Ectodermal cell (in vitro differentiated cells): ENCODE data around the gene ATG5.
"Not testable (repeated sequence)": the region's sequence is repeated elsewhere in the genome, so short reads cannot be mapped to it uniquely, and the experiment has no call there.

Experiments
- H3K27ac ChIP-seq: 2 replicates; pipeline ENCODE4 v1.7.0; 2013; ENCODE audit warnings: mild to moderate bottlenecking, low read depth, low read length; ENCODE audit not compliant: insufficient read depth, poor library complexity, severe bottlenecking
- H3K27me3 ChIP-seq: 2 replicates; pipeline ENCODE4 v1.7.0; 2013; ENCODE audit warnings: mild to moderate bottlenecking, low read length; ENCODE audit not compliant: insufficient read depth, control insufficient read depth, poor library complexity, severe bottlenecking
- H3K36me3 ChIP-seq: one replicate; pipeline ENCODE4 v1.7.0; 2013; ENCODE audit warnings: low read length; ENCODE audit not compliant: control insufficient read depth, insufficient read depth
- H3K4me1 ChIP-seq: one replicate; pipeline ENCODE4 v1.7.0; 2013; ENCODE audit warnings: low read length; ENCODE audit not compliant: control insufficient read depth, insufficient read depth
- H3K4me3 ChIP-seq: 2 replicates; pipeline ENCODE4 v1.7.0; 2013; ENCODE audit warnings: low read depth, low read length, control low read depth; ENCODE audit not compliant: insufficient read depth
- H3K9me3 ChIP-seq: 2 replicates; pipeline ENCODE4 v1.7.0; 2013; ENCODE audit warnings: mild to moderate bottlenecking, low read length, moderate library complexity; ENCODE audit not compliant: control insufficient read depth
- WGBS, 2 experiments: methylation state at CpG; one replicate each; pipeline ENCODE4 v1.1.7; 2013; ENCODE audit warnings: missing lambda C conversion rate in 2 of 2; 5-methylcytosine and 5-hydroxymethylcytosine counted together

ATG5 gene

GRCh38 chr6:106259748-106260147 lies 65.8 kb downstream of the ATG5 start:
- H3K36me3 ChIP-seq, H3K9me3 ChIP-seq, H3K4me1 ChIP-seq, H3K27ac ChIP-seq, H3K27me3 ChIP-seq, H3K4me3 ChIP-seq: not testable (repeated sequence)
- 93 to 97% methylated on average over 2 of the region's 2 CpGs for WGBS, 2 experiments

- H3K36me3 ChIP-seq: no peaks in the 10 kb centered on the region
- H3K4me1 ChIP-seq: no peaks in the 10 kb centered on the region
- no peaks in the 10 kb centered on the region for H3K27me3 ChIP-seq
- no peak overlapping the region for H3K27ac ChIP-seq
- no peak overlapping the region for H3K4me3 ChIP-seq
- no peaks in the 10 kb centered on the region for H3K9me3 ChIP-seq
These were observed 66.8 kb downstream of the ATG5 start for GRCh38 chr6:106258726-106259125.

GRCh38 chr6:106257195-106257594 lies 68.4 kb downstream of the ATG5 start:
- WGBS, 2 experiments: 88% methylated on average over 1 of the region's 2 CpGs; no CpG with 5 or more reads in 1 of the 2 experiments

GRCh38 chr6:106256201-106256968 lies 69.2 kb downstream of the ATG5 start:
- Histone ChIP-seq H3K36me3 (no peaks in the 10 kb centered on the region), H3K9me3 (no peaks in the 10 kb centered on the region), H3K4me1 (no peaks in the 10 kb centered on the region), H3K27me3 (no peaks in the 10 kb centered on the region), H3K4me3 (no peak overlapping the region), H3K27ac (no peak overlapping the region)
- WGBS, 2 experiments: 97 to 100% methylated on average over 3 to 4 of the region's 4 CpGs

More at GRCh38 chr6:106257195-106257594, 68.4 kb downstream of the ATG5 start:
- Histone ChIP-seq H3K9me3 (no peaks in the 10 kb centered on the region), H3K4me1 (no peaks in the 10 kb centered on the region), H3K27me3 (no peaks in the 10 kb centered on the region), H3K27ac (no peak overlapping the region), H3K36me3 (no peaks in the 10 kb centered on the region), H3K4me3 (no peak overlapping the region)

- H3K4me1 ChIP-seq: no peaks in the 10 kb centered on the region
- no peak overlapping the region for H3K27ac ChIP-seq
- H3K27me3 ChIP-seq: no peaks in the 10 kb centered on the region
- H3K4me3 ChIP-seq: no peak overlapping the region
- H3K9me3 ChIP-seq: no peaks in the 10 kb centered on the region
- 87 to 89% methylated on average over 1 to 2 of the region's 3 CpGs for WGBS, 2 experiments
- H3K36me3 ChIP-seq: no peaks in the 10 kb centered on the region
These were observed 70.3 kb downstream of the ATG5 start for GRCh38 chr6:106255306-106255705.

- Histone ChIP-seq H3K27ac (no peak overlapping the region), H3K9me3 (no peaks in the 10 kb centered on the region), H3K36me3 (no peaks in the 10 kb centered on the region), H3K27me3 (no peaks in the 10 kb centered on the region), H3K4me1 (no peaks in the 10 kb centered on the region), H3K4me3 (no peak overlapping the region)
These were observed 70.9 kb downstream of the ATG5 start for GRCh38 chr6:106254636-106255035.

- H3K36me3 ChIP-seq: no peaks in the 10 kb centered on the region
- no peak overlapping the region for H3K27ac ChIP-seq
- no peaks in the 10 kb centered on the region for H3K27me3 ChIP-seq
- 93 to 98% methylated on average over 1 of the region's 1 CpG for WGBS, 2 experiments
- no peaks in the 10 kb centered on the region for H3K9me3 ChIP-seq
- H3K4me3 ChIP-seq: no peak overlapping the region
- H3K4me1 ChIP-seq: no peaks in the 10 kb centered on the region
These were observed 71.8 kb downstream of the ATG5 start for GRCh38 chr6:106253731-106254130.

- Histone ChIP-seq H3K27me3 (no peaks in the 10 kb centered on the region), H3K27ac (no peak overlapping the region), H3K4me3 (no peak overlapping the region), H3K36me3 (no peaks in the 10 kb centered on the region), H3K4me1 (no peaks in the 10 kb centered on the region), H3K9me3 (no peaks in the 10 kb centered on the region)
- 100% methylated on average over 1 of the region's 1 CpG for WGBS, 2 experiments
These were observed 72.4 kb downstream of the ATG5 start for GRCh38 chr6:106253172-106253571.

GRCh38 chr6:106252687-106253086 lies 72.9 kb downstream of the ATG5 start:
- H3K9me3 ChIP-seq: no peaks in the 10 kb centered on the region
- no peaks in the 10 kb centered on the region for H3K36me3 ChIP-seq
- no peaks in the 10 kb centered on the region for H3K27me3 ChIP-seq
- no peak overlapping the region for H3K27ac ChIP-seq
- H3K4me1 ChIP-seq: no peaks in the 10 kb centered on the region
- H3K4me3 ChIP-seq: no peak overlapping the region
- WGBS, 2 experiments: 88 to 93% methylated on average over 2 of the region's 2 CpGs

- H3K27ac ChIP-seq: not testable (repeated sequence)
These were observed 73.9 kb downstream of the ATG5 start for GRCh38 chr6:106251531-106252255.

More at GRCh38 chr6:106251531-106252255, 73.9 kb downstream of the ATG5 start:
- not testable (repeated sequence) for H3K36me3 ChIP-seq, H3K4me3 ChIP-seq, H3K9me3 ChIP-seq, H3K4me1 ChIP-seq, H3K27me3 ChIP-seq
- 87 to 93% methylated on average over 6 to 7 of the region's 8 CpGs for WGBS, 2 experiments
